ENCODE data around the gene XRCC4. TPM values are rescaled to one million over a fixed set of nuclear protein-coding genes. Genes with fewer than 3 reads are reported as not detected.

The XRCC4 gene
- total and polyA plus RNA-seq, 9 donors = 5.1 to 7.1 (median 6.4) TPM

DNA sequence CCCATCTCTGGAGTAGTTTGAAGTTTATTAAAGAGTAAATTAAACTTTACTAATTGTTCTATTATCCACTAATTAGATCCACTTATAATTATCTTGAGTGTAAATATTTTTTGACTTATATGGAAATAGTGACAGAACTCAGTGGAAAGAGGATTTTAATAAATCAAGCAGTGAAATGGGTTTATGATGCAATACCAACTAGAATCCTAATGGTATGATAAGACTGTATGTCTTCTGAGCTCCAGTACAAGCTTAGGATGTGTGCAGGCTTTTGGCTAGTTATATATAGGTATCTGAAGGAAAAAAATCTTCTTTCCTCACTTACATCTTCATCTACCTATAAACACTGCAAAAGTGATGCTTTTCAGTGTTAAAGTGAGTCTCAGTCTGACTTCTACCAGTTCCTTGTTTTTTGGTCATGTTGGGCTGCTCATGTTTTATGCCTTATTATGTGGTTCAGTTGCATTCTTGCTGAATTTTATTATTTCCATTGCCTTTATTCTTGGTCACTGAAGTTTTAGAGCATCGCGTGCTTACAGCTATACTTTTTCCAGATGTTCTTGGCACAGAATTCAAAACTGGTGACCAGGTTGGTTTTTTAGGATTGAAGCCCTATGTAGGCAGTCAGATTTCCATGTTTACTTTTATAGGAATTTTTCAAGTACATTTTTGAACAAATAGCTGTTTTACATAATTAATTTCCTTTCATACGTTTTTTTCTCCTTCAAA lies 30.5 kb downstream of the XRCC4 start:
- WGBS (ENCODE audit: insufficient coverage) = no CpG with 5 or more reads among the region's 3 CpGs

DNA sequence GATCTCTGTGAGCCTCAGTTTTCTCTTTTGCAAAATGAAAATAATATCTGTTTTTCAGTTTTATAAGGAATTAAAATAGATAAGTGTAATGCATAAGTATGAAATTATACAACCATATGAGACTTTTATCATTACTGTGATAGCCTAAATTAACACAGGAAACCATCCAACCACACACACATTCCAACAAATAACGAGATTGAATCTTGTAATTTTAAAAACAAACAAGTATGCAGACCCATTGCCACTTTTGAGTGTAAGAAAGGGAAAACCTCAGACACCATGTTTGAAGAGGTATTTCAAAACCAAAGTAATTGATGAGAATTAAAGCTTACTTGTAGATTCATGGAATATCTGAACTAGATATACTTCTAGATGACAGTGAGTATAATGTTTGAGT lies 32.0 kb downstream of the XRCC4 start:
- no peaks in the 10 kb centered on the region for H3K27me3 ChIP-seq (ENCODE audit: control insufficient read depth, insufficient read depth, low read length)
- H3K9me3 ChIP-seq (replicated peaks; ENCODE audit: control insufficient read depth, low read depth, low read length) = no peaks in the 10 kb centered on the region
- DNase-seq = no peak
- no peaks in the 10 kb centered on the region for H3K36me3 ChIP-seq (ENCODE audit: control insufficient read depth, insufficient read depth, low read length)
- no peak overlapping the region for H3K4me3 ChIP-seq (ENCODE audit: low read length)
- H3K4me1 ChIP-seq (ENCODE audit: control insufficient read depth, insufficient read depth, low read length) = no peaks in the 10 kb centered on the region
- no CpG with 5 or more reads among the region's 1 CpG for WGBS (ENCODE audit: insufficient coverage)
- H3K27ac ChIP-seq (ENCODE audit: low read length) = no peak overlapping the region

More for the DNA sequence above, 30.5 kb downstream of the XRCC4 start:
- Histone ChIP-seq H3K4me3 (ENCODE audit: low read length) (no peak overlapping the region), H3K27me3 (ENCODE audit: control insufficient read depth, insufficient read depth, low read length) (no peaks in the 10 kb centered on the region), H3K9me3 (replicated peaks; ENCODE audit: control insufficient read depth, low read depth, low read length) (no peaks in the 10 kb centered on the region), H3K4me1 (ENCODE audit: control insufficient read depth, insufficient read depth, low read length) (no peaks in the 10 kb centered on the region), H3K36me3 (ENCODE audit: control insufficient read depth, insufficient read depth, low read length) (no peaks in the 10 kb centered on the region), H3K27ac (ENCODE audit: low read length) (no peak overlapping the region)
- no peak for DNase-seq

DNA sequence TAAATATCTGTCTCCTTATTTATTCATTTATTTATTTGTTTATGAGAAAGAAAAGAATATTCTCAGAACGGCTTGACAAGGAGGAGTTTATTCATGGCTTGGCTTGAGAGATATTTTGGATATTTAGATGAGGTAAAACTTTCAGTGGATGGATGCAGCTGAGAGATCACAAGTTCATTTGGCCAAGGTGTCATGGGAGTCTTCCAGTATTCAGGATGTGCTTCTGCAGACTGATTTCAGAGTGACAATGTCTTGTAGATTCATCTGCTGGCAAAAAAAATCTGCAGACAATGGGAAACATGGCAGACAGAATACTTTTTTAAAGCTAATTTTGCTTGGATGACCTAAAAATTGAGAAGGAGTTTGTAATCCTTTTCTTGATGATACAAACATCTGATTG lies 38.5 kb downstream of the XRCC4 start:
- no peaks in the 10 kb centered on the region for H3K27me3 ChIP-seq (ENCODE audit: control insufficient read depth, insufficient read depth, low read length)
- WGBS (ENCODE audit: insufficient coverage) = 100% methylated on average over 1 of the region's 1 CpG

DNA sequence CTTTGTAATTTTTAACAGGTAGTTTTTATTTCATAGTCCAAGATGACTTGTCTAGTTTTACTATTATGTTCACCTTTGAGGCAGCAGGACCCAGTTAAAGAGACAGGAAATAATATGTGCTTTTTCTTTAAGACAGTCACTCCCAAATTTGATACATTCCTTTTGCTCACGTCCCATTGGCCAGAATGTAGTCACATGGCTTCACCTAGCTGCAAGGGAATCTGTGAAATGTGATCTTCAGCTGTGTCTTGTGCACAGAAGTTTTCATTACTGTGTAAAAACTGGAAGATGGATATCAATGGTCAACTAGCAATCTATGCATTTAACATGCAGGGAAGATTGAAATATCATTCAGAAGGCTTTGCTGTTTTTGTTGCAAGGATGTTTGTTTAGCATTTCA lies 41.1 kb downstream of the XRCC4 start:
- peaks cover 3% of the 10 kb centered on the region for H3K9me3 ChIP-seq (replicated peaks; ENCODE audit: control insufficient read depth, low read depth, low read length)
- no CpG with 5 or more reads among the region's 1 CpG for WGBS (ENCODE audit: insufficient coverage)

More for the DNA sequence above, 38.5 kb downstream of the XRCC4 start:
- Histone ChIP-seq H3K4me1 (ENCODE audit: control insufficient read depth, insufficient read depth, low read length) (no peaks in the 10 kb centered on the region), H3K4me3 (ENCODE audit: low read length) (no peak overlapping the region), H3K27ac (ENCODE audit: low read length) (no peak overlapping the region), H3K9me3 (replicated peaks; ENCODE audit: control insufficient read depth, low read depth, low read length) (peaks cover 3% of the 10 kb centered on the region), H3K36me3 (ENCODE audit: control insufficient read depth, insufficient read depth, low read length) (no peaks in the 10 kb centered on the region)
- DNase-seq = peak; percentile 69

DNA sequence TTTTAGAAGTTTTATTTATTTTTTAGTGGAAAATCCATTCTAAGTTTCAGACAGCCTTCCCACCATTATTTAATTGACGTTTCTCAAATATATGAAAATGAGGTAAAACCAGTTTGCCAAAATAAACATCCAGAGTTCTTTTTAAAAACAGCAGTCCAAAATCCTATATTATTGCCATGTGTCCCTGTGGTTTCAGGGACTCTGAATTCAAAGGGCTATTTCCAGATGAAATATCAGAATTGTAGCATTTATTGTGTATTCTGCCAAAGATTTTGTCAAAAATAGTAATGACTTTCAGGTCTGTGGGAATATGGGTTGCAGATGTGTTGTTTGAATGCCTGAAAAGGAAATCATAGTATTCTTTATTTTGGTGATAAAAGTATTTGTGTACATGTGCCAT lies 41.6 kb downstream of the XRCC4 start:
- peak; percentile 52 for DNase-seq
- WGBS (ENCODE audit: insufficient coverage) = no CpG with 5 or more reads among the region's 1 CpG
- H3K36me3 ChIP-seq (ENCODE audit: control insufficient read depth, insufficient read depth, low read length) = no peaks in the 10 kb centered on the region
- no peaks in the 10 kb centered on the region for H3K27me3 ChIP-seq (ENCODE audit: control insufficient read depth, insufficient read depth, low read length)
- peaks cover 3% of the 10 kb centered on the region for H3K9me3 ChIP-seq (replicated peaks; ENCODE audit: control insufficient read depth, low read depth, low read length)
- no peaks in the 10 kb centered on the region for H3K4me1 ChIP-seq (ENCODE audit: control insufficient read depth, insufficient read depth, low read length)
- no peak overlapping the region for H3K4me3 ChIP-seq (ENCODE audit: low read length)
- H3K27ac ChIP-seq (ENCODE audit: low read length) = no peak overlapping the region

More for the DNA sequence above, 41.1 kb downstream of the XRCC4 start:
- Histone ChIP-seq H3K27ac (ENCODE audit: low read length) (no peak overlapping the region), H3K4me3 (ENCODE audit: low read length) (no peak overlapping the region), H3K4me1 (ENCODE audit: control insufficient read depth, insufficient read depth, low read length) (no peaks in the 10 kb centered on the region), H3K36me3 (ENCODE audit: control insufficient read depth, insufficient read depth, low read length) (no peaks in the 10 kb centered on the region), H3K27me3 (ENCODE audit: control insufficient read depth, insufficient read depth, low read length) (no peaks in the 10 kb centered on the region)
- DNase-seq = no peak

DNA sequence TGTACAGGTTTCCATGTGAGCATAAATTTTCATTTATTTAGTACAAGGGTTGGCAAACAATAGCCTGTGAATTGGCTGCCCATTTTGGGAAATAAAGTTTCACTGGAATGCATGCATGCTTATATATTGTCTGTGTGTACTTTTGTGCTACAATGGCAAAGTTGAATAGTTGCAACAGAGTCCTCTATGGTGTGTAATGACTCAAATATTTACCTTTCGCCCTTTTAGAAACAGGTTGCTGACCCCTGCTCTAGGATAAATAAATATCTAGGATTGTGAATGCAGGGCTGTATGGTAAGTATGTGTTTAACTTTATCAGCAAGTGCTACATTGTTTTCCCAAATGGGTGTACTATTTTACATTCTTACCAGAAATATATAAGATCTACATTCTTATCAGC lies 47.2 kb downstream of the XRCC4 start:
- Histone ChIP-seq H3K27me3 (ENCODE audit: control insufficient read depth, insufficient read depth, low read length) (no peaks in the 10 kb centered on the region), H3K36me3 (ENCODE audit: control insufficient read depth, insufficient read depth, low read length) (no peaks in the 10 kb centered on the region), H3K4me1 (ENCODE audit: control insufficient read depth, insufficient read depth, low read length) (no peaks in the 10 kb centered on the region), H3K9me3 (replicated peaks; ENCODE audit: control insufficient read depth, low read depth, low read length) (no peaks in the 10 kb centered on the region), H3K27ac (ENCODE audit: low read length) (no peak overlapping the region), H3K4me3 (ENCODE audit: low read length) (no peak overlapping the region)
- WGBS (ENCODE audit: insufficient coverage) = no CpG with 5 or more reads among the region's 1 CpG
- no peak for DNase-seq

DNA sequence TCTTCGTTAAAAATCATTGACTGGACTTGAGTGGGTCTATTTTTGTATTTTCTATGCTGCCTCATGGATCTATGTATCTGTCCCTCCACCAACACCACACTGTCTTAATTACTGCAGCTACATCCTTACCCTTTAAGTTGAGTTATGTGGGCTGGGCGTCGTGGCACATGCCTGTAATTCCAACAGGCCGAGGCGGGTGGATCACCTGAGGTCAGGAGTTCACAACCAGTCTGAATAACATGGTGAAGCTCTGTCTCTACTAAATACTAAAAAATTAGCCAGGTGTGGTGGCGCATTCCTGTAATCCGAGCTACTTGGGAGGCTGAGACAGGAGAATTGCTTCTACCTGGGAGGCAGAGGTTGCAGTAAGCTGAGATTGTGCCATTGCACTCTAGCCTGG lies 48.2 kb downstream of the XRCC4 start:
- Histone ChIP-seq H3K9me3 (replicated peaks; ENCODE audit: control insufficient read depth, low read depth, low read length) (no peaks in the 10 kb centered on the region), H3K27me3 (ENCODE audit: control insufficient read depth, insufficient read depth, low read length) (no peaks in the 10 kb centered on the region), H3K4me1 (ENCODE audit: control insufficient read depth, insufficient read depth, low read length) (no peaks in the 10 kb centered on the region), H3K27ac (ENCODE audit: low read length) (no peak overlapping the region), H3K4me3 (ENCODE audit: low read length) (no peak overlapping the region), H3K36me3 (ENCODE audit: control insufficient read depth, insufficient read depth, low read length) (no peaks in the 10 kb centered on the region)
- no CpG with 5 or more reads among the region's 7 CpGs for WGBS (ENCODE audit: insufficient coverage)
- DNase-seq = no peak

DNA sequence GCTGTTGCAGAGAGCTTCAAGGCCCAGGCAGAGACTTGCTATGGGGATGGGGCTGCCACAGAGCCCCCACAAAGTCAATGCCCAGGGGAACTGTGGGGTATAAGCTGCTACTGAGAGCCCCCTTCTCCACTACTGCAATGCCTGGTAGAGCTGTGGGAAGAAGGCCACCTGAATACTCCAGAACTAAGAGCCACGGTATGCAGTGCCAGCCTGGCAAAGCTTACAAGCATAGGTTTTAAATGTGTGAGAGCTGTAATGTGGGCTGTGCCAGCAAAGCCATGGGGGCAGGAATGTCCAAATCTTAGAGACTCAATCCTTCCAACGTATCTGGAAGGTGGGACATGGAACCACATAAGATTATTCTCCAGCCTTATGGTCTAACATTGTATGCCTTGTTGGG lies 49.2 kb downstream of the XRCC4 start:
- H3K4me1 ChIP-seq (ENCODE audit: control insufficient read depth, insufficient read depth, low read length) = no peaks in the 10 kb centered on the region
- no peak overlapping the region for H3K4me3 ChIP-seq (ENCODE audit: low read length)
- no peak for DNase-seq
- no peaks in the 10 kb centered on the region for H3K36me3 ChIP-seq (ENCODE audit: control insufficient read depth, insufficient read depth, low read length)
- H3K27me3 ChIP-seq (ENCODE audit: control insufficient read depth, insufficient read depth, low read length) = no peaks in the 10 kb centered on the region
- WGBS (ENCODE audit: insufficient coverage) = 100% methylated on average over 1 of the region's 2 CpGs
- H3K9me3 ChIP-seq (replicated peaks; ENCODE audit: control insufficient read depth, low read depth, low read length) = no peaks in the 10 kb centered on the region
- no peak overlapping the region for H3K27ac ChIP-seq (ENCODE audit: low read length)

DNA sequence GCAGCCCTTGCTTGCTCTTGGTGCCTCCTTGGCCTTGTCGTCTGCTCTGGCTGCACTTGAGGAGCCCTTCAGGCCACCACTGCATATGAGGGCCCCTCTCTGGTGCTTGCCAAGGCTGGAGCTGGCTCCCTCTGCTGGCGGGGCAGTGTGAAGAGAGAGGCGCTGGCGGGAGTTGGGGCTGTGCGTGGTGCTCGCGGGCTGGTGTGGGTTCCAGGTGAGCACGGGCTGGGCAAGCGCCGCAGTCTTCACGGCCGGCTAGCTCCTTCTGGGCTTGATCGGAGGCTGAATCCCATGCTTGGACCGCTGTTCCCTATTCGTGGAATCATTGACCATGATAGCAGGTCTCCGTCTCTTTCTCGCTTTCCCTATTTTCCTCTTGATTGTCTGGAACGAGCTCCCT lies 56.5 kb downstream of the XRCC4 start:
- no peaks in the 10 kb centered on the region for H3K4me1 ChIP-seq (ENCODE audit: control insufficient read depth, insufficient read depth, low read length)
- DNase-seq = no peak
- 94% methylated on average over 18 of the region's 18 CpGs for WGBS (ENCODE audit: insufficient coverage)
- no peak overlapping the region for H3K4me3 ChIP-seq (ENCODE audit: low read length)
- no peaks in the 10 kb centered on the region for H3K36me3 ChIP-seq (ENCODE audit: control insufficient read depth, insufficient read depth, low read length)
- H3K27me3 ChIP-seq (ENCODE audit: control insufficient read depth, insufficient read depth, low read length) = no peaks in the 10 kb centered on the region
- H3K9me3 ChIP-seq (replicated peaks; ENCODE audit: control insufficient read depth, low read depth, low read length) = peaks cover 3% of the 10 kb centered on the region
- no peak overlapping the region for H3K27ac ChIP-seq (ENCODE audit: low read length)

DNA sequence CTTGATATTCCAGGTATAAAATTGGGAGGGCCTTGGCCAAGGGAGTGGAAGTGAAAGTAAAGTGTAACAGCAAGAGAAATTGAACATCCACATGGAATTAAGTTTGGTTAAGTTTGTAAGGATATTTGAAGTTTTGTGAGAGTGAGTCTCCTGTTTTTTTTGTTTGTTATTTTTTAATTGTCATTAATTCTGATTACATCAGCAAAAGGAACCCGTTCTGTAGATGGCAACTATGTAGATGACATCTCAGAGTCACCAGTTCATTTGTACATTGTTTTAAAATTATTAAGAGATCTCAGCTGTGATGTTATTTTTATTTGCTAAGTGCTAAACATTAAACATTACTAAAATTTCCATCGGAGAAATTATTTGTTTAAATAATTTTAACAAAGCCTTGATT lies 65.2 kb downstream of the XRCC4 start:
- no CpG with 5 or more reads among the region's 2 CpGs for WGBS (ENCODE audit: insufficient coverage)

DNA sequence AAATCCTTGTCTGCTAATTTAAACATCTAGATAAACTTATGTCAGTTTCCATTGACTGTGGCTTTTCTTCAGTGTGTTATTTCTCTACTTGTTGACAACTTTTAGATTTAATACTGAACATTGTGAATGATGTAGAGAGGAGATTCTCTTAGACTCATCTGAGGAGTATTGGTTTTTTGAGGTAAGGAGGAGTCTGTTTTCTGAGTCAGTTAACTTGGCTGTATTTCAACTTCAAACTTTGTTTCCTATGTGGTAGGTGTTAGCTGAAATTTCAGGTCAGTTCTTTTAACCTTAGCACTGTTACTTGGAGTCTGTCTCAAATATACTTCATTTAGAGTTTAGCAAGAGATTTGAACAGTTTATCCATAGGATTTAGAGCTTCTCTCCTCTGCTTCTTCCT lies 67.9 kb downstream of the XRCC4 start:
- peak; percentile 7 for DNase-seq
- peak overlapping the region; percentile 80 for H3K27ac ChIP-seq (ENCODE audit: low read length)
- no peaks in the 10 kb centered on the region for H3K4me1 ChIP-seq (ENCODE audit: control insufficient read depth, insufficient read depth, low read length)
- no peaks in the 10 kb centered on the region for H3K9me3 ChIP-seq (replicated peaks; ENCODE audit: control insufficient read depth, low read depth, low read length)
- H3K27me3 ChIP-seq (ENCODE audit: control insufficient read depth, insufficient read depth, low read length) = no peaks in the 10 kb centered on the region
- no peak overlapping the region for H3K4me3 ChIP-seq (ENCODE audit: low read length)
- H3K36me3 ChIP-seq (ENCODE audit: control insufficient read depth, insufficient read depth, low read length) = no peaks in the 10 kb centered on the region

More for the DNA sequence above, 65.2 kb downstream of the XRCC4 start:
- Histone ChIP-seq H3K4me1 (ENCODE audit: control insufficient read depth, insufficient read depth, low read length) (no peaks in the 10 kb centered on the region), H3K27ac (ENCODE audit: low read length) (no peak overlapping the region), H3K9me3 (replicated peaks; ENCODE audit: control insufficient read depth, low read depth, low read length) (no peaks in the 10 kb centered on the region), H3K4me3 (ENCODE audit: low read length) (no peak overlapping the region), H3K36me3 (ENCODE audit: control insufficient read depth, insufficient read depth, low read length) (no peaks in the 10 kb centered on the region), H3K27me3 (ENCODE audit: control insufficient read depth, insufficient read depth, low read length) (no peaks in the 10 kb centered on the region)
- DNase-seq = no peak

Data from muscle of leg (tissue), 11 donors.